Vagina (tissue), 2 donors: ENCODE measurements around the gene ARPC1B. TPM values are rescaled to one million over a fixed set of nuclear protein-coding genes. Genes with fewer than 3 reads are reported as not detected.
"Not testable (repeated sequence)": the region's sequence is repeated elsewhere in the genome, so short reads cannot be mapped to it uniquely, and the experiment has no call there.

Source experiments
- DNase-seq, 2 donors: peaks; one replicate each; pipeline ENCODE4 v3.0.0-alpha.2; 2017; ENCODE audit errors: extremely low spot score in 2 of 2
- H3K27ac ChIP-seq: fragments of 200-600 bp; sonication (generic); one replicate; pipeline ENCODE4 v1.5.1; 2019
- H3K27me3 ChIP-seq: fragments of 200-600 bp; sonication (generic); one replicate; pipeline ENCODE4 v1.5.1; 2019
- H3K36me3 ChIP-seq, 2 donors: fragments of 200-600 bp; sonication (generic); one replicate each; pipeline ENCODE4 v1.5.1; 2017 to 2019
- H3K4me1 ChIP-seq: fragments of 200-600 bp; sonication (generic); one replicate; pipeline ENCODE4 v1.5.1; 2019
- H3K4me3 ChIP-seq, 2 donors: fragments of 200-600 bp; sonication (generic); 1 replicate in 1 of 2; 2 replicates in 1 of 2; pipeline ENCODE4 v1.5.1; 2016 to 2019
- H3K9me3 ChIP-seq: fragments of 200-600 bp; sonication (generic); one replicate; pipeline ENCODE4 v1.5.1; 2019
- POLR2A ChIP-seq, 2 donors: fragments of 450-650 bp; IDR thresholded peaks; one replicate each; pipeline ENCODE4 v1.6.1; 2017; ENCODE audit warnings: antibody characterized with exemption in 2 of 2, mild to moderate bottlenecking in 2 of 2, moderate library complexity in 2 of 2
- POLR2AphosphoS5 ChIP-seq, 2 donors: sonication (generic); formaldehyde crosslinking; IDR thresholded peaks; one replicate each; pipeline ENCODE4 v1.9.0; 2017; ENCODE audit warnings: antibody characterized with exemption in 2 of 2, mild to moderate bottlenecking in 2 of 2, low read depth in 1 of 2; ENCODE audit not compliant: insufficient read depth in 1 of 2
- intact Hi-C: fragments of 100-400 bp; cut with DNase I; formaldehyde crosslinking; loops from one replicate; pipeline ENCODE4 v1.15.1; 2023
- total RNA-seq: library from RNA; depleted of rRNA; stranded (reverse); fragments of >200 nt; gene quantifications from one replicate; pipeline ENCODE4 v1.2.3, GENCODE V29; 2016
- TF ChIP-seq, protein P1 (sequence below), 3 experiments: fragments of 450-650 bp in 2 of 3; fragments of 200-600 bp in 1 of 3; sonication (generic) in 1 of 3; IDR thresholded peaks; one replicate each; pipeline ENCODE4 v1.5.1; 2017 to 2019; ENCODE audit warnings: antibody characterized with exemption in 3 of 3, mild to moderate bottlenecking in 2 of 3, moderate library complexity in 2 of 3

Gene ARPC1B
- total RNA-seq, 1 donor from 2014 or later: 114 TPM

DNA sequence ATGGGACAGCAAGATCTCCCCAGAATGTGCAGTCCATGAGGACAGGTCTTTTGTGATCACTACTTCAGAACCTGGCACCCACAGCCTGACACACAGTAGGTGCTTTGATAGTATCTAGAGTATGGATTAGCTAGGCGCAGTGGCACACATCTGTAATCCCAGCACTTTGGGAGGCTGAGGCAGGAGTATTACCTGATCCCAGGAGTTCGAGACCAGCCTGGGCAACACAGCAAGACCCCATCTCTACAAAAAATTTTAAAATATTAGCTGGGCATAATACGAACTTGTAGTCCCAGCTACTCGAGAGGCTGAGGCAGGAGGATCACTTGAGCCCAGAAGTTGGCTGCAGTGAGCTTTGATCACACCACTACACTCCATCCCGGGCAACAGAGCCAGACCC is 22.3 kb upstream of the ARPC1B start:
- Histone ChIP-seq H3K4me1 (no peaks in the 10 kb centered on the region), H3K27ac (no peak overlapping the region), H3K9me3 (no peaks in the 10 kb centered on the region), H3K36me3 (peaks cover 0 to 78% of the 10 kb centered on the region in 2 donors), H3K4me3 (no peak overlapping the region), H3K27me3 (no peaks in the 10 kb centered on the region)
- TF ChIP-seq POLR2A (IDR thresholded peaks at IDR 0.05): no peak
- TF ChIP-seq POLR2AphosphoS5 (IDR thresholded peaks at IDR 0.05; ENCODE audit: insufficient read depth in 1 of 2, low read depth in 1 of 2): no peak
- TF ChIP-seq, protein P1, sequence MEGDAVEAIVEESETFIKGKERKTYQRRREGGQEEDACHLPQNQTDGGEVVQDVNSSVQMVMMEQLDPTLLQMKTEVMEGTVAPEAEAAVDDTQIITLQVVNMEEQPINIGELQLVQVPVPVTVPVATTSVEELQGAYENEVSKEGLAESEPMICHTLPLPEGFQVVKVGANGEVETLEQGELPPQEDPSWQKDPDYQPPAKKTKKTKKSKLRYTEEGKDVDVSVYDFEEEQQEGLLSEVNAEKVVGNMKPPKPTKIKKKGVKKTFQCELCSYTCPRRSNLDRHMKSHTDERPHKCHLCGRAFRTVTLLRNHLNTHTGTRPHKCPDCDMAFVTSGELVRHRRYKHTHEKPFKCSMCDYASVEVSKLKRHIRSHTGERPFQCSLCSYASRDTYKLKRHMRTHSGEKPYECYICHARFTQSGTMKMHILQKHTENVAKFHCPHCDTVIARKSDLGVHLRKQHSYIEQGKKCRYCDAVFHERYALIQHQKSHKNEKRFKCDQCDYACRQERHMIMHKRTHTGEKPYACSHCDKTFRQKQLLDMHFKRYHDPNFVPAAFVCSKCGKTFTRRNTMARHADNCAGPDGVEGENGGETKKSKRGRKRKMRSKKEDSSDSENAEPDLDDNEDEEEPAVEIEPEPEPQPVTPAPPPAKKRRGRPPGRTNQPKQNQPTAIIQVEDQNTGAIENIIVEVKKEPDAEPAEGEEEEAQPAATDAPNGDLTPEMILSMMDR (IDR thresholded peaks at IDR 0.05): no peak
- intact Hi-C loops: no loop called here
- DNase-seq: no peak

DNA sequence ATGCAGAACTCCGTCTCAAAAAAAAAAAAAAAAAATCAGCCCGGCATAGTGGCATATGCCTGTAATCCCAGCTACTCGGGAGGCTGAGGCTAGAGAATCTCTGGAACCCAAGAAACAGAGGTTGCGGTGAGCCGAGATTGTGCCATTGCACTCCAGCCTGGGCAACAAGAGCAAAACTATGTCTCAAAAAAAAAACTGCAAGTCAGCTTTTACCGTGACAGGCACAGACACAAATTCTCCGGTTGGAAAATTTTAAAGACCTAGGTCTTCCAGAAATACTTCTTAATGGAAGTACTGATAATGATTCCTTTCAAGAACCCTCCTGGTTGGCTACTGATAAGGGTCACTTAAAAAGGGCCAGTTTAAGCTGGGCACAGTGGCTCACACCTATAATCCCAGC is 19.4 kb upstream of the ARPC1B start:
- H3K4me1 ChIP-seq: no peaks in the 10 kb centered on the region
- DNase-seq: no peak
- H3K9me3 ChIP-seq: no peaks in the 10 kb centered on the region
- intact Hi-C loops: no loop called here
- H3K36me3 ChIP-seq: peaks cover 0 to 89% of the 10 kb centered on the region in 2 donors
- TF ChIP-seq, protein P1 (IDR thresholded peaks at IDR 0.05): no peak
- no peak for TF ChIP-seq POLR2AphosphoS5 (IDR thresholded peaks at IDR 0.05; ENCODE audit: insufficient read depth in 1 of 2, low read depth in 1 of 2)
- no peak for TF ChIP-seq POLR2A (IDR thresholded peaks at IDR 0.05)
- no peak overlapping the region for H3K27ac ChIP-seq
- no peak overlapping the region for H3K4me3 ChIP-seq
- no peaks in the 10 kb centered on the region for H3K27me3 ChIP-seq

DNA sequence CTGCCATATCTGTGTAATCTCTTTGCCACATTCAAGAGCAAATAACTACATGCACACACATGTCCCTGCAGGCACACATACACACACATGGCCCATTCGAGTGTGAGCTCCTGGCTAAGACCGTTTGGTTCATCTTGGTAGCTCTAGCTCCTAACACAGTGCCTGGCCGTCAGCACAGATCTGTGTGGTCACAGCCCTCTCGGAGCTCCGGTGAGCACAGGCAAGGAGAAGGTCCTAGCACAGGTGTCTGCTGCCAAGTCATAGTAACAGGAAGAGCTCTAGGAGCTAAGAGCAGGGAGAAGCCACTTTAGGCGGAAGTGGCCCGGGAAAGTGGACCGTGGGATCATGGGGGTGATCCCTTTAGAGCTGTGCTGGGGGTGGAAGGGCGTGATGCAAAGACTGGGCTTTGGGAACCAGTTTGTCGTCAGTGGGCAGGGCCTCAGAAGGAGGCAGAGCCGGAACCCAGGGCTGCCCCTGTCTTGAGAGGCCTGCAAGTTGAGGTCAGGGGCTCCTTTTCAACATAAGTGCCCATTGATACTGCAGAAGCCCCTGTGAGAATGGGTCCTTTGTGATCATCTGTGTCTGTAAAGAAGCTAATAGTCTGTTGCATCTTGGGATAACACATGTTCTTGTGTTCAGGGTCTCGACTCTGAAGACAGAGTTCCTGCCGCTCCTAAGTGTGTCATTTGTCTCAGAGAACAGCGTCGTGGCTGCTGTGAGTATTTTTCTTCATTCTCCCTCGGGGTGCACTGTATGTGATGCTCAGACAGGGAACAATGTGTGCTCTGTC is 16.6 kb upstream of the ARPC1B start:
- intact Hi-C loops: no loop called here
- no peak for TF ChIP-seq POLR2A (IDR thresholded peaks at IDR 0.05)
- TF ChIP-seq, protein P1 (IDR thresholded peaks at IDR 0.05): no peak
- TF ChIP-seq POLR2AphosphoS5 (IDR thresholded peaks at IDR 0.05; ENCODE audit: insufficient read depth in 1 of 2, low read depth in 1 of 2): no peak
- no peaks in the 10 kb centered on the region for H3K27me3 ChIP-seq
- no peak overlapping the region for H3K4me3 ChIP-seq
- no peak for DNase-seq
- H3K4me1 ChIP-seq: no peaks in the 10 kb centered on the region
- peaks cover 0 to 87% of the 10 kb centered on the region in 2 donors for H3K36me3 ChIP-seq
- H3K27ac ChIP-seq: no peak overlapping the region
- H3K9me3 ChIP-seq: no peaks in the 10 kb centered on the region

DNA sequence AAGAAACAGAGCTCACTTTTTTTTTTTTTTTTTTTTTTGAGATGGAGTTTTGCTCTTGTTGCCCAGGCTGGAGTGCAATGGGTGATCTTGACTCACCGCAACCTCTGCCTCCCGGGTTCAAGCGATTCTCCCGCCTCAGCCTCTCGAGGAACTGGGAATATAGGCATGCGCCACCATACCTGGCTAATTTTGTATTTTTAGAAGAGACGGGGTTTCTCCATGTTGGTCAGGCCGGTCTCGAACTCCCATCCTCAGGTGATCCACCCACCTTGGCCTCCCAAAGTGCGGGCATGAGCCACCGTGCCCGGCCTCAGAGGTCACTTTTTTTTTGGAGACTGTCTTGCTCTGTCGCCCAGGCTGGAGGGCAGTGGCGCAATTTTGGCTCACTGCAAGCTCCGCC is 16.0 kb upstream of the ARPC1B start:
- intact Hi-C loops, H3K27me3 ChIP-seq, DNase-seq, H3K9me3 ChIP-seq, H3K4me3 ChIP-seq, H3K27ac ChIP-seq, H3K4me1 ChIP-seq: not testable (repeated sequence)
- peaks cover 0 to 87% of the 10 kb centered on the region in 2 donors for H3K36me3 ChIP-seq

DNA sequence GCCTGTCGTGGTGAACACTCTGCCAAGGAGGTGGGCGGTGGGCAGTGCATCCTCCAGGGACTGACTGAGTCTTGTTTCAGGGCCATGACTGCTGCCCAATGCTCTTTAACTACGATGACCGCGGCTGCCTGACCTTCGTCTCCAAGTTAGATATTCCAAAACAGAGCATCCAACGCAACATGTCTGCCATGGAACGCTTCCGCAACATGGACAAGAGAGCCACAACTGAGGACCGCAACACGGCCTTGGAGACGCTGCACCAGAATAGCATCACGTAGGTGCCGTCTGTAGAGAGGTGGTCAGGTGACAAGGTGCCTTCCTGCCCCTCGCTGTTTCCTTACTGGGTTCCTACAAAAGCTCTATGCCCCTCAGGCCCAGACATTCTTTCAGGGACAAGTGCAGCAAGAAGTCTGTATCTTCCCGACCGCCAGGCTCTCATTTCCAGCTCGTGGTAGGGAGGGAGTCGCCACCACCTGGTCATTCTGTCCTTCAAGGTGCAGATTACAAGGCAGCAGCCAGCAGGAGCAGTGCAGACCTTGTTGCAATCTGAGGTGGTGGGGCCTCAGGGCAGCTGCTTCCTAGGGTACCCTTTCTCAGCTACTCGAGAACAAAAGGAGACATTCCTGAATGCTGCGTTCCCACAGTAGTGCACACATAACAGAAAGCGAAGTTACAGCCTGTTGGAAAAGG is 14.9 kb upstream of the ARPC1B start:
- no peaks in the 10 kb centered on the region for H3K27me3 ChIP-seq
- DNase-seq: no peak
- intact Hi-C loops: no loop called here
- no peak overlapping the region for H3K27ac ChIP-seq
- H3K9me3 ChIP-seq: no peaks in the 10 kb centered on the region
- TF ChIP-seq POLR2A (IDR thresholded peaks at IDR 0.05): no peak
- TF ChIP-seq POLR2AphosphoS5 (IDR thresholded peaks at IDR 0.05; ENCODE audit: insufficient read depth in 1 of 2, low read depth in 1 of 2): no peak
- TF ChIP-seq, protein P1 (IDR thresholded peaks at IDR 0.05): no peak
- no peak overlapping the region for H3K4me3 ChIP-seq
- H3K4me1 ChIP-seq: no peaks in the 10 kb centered on the region
- peaks cover 0 to 87% of the 10 kb centered on the region in 2 donors for H3K36me3 ChIP-seq
